Measurements from ENCODE around the gene CDH13. TPM values are rescaled to one million over a fixed set of nuclear protein-coding genes. Genes with fewer than 3 reads are reported as not detected.

The CDH13 gene
- total RNA-seq, 1 donor from 2014 or later, result 46.4 TPM

GRCh38 chr16:83819361-83819760 is 1192.6 kb downstream of the CDH13 start:
- H3K36me3 Mint-ChIP-seq, result no peaks in the 10 kb centered on the region
- H3K27me3 Mint-ChIP-seq, result no peaks in the 10 kb centered on the region
- no peak overlapping the region for H3K27ac Mint-ChIP-seq
- peaks cover 3% of the 10 kb centered on the region for H3K4me1 Mint-ChIP-seq (ENCODE audit: unreplicated experiment)
- DNase-seq (ENCODE audit: extremely low spot score, unreplicated experiment), result no peak
- no peaks in the 10 kb centered on the region for H3K9me3 Mint-ChIP-seq
- no peak overlapping the region for H3K4me3 Mint-ChIP-seq
- TF ChIP-seq, protein P1, sequence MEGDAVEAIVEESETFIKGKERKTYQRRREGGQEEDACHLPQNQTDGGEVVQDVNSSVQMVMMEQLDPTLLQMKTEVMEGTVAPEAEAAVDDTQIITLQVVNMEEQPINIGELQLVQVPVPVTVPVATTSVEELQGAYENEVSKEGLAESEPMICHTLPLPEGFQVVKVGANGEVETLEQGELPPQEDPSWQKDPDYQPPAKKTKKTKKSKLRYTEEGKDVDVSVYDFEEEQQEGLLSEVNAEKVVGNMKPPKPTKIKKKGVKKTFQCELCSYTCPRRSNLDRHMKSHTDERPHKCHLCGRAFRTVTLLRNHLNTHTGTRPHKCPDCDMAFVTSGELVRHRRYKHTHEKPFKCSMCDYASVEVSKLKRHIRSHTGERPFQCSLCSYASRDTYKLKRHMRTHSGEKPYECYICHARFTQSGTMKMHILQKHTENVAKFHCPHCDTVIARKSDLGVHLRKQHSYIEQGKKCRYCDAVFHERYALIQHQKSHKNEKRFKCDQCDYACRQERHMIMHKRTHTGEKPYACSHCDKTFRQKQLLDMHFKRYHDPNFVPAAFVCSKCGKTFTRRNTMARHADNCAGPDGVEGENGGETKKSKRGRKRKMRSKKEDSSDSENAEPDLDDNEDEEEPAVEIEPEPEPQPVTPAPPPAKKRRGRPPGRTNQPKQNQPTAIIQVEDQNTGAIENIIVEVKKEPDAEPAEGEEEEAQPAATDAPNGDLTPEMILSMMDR (conservative IDR thresholded peaks at IDR 0.05), result no peak

- Mint-ChIP-seq H3K4me3 (no peak overlapping the region), H3K27ac (peak overlapping the region; percentile 74), H3K36me3 (no peaks in the 10 kb centered on the region), H3K9me3 (no peaks in the 10 kb centered on the region), H3K4me1 (ENCODE audit: unreplicated experiment) (no peaks in the 10 kb centered on the region), H3K27me3 (no peaks in the 10 kb centered on the region)
- DNase-seq (ENCODE audit: extremely low spot score, unreplicated experiment), result peak; percentile 86
- TF ChIP-seq, protein P1 (conservative IDR thresholded peaks at IDR 0.05), result peak; percentile 96
These were observed 1199.6 kb downstream of the CDH13 start for GRCh38 chr16:83826146-83826913.

- Mint-ChIP-seq H3K4me3 (no peak overlapping the region), H3K36me3 (peaks cover 3% of the 10 kb centered on the region), H3K4me1 (ENCODE audit: unreplicated experiment) (no peaks in the 10 kb centered on the region), H3K27ac (no peak overlapping the region), H3K27me3 (no peaks in the 10 kb centered on the region), H3K9me3 (no peaks in the 10 kb centered on the region)
- no peak for DNase-seq (ENCODE audit: extremely low spot score, unreplicated experiment)
- TF ChIP-seq, protein P1 (conservative IDR thresholded peaks at IDR 0.05), result no peak
These were observed 1203.5 kb downstream of the CDH13 start for GRCh38 chr16:83830091-83830768.

DNA sequence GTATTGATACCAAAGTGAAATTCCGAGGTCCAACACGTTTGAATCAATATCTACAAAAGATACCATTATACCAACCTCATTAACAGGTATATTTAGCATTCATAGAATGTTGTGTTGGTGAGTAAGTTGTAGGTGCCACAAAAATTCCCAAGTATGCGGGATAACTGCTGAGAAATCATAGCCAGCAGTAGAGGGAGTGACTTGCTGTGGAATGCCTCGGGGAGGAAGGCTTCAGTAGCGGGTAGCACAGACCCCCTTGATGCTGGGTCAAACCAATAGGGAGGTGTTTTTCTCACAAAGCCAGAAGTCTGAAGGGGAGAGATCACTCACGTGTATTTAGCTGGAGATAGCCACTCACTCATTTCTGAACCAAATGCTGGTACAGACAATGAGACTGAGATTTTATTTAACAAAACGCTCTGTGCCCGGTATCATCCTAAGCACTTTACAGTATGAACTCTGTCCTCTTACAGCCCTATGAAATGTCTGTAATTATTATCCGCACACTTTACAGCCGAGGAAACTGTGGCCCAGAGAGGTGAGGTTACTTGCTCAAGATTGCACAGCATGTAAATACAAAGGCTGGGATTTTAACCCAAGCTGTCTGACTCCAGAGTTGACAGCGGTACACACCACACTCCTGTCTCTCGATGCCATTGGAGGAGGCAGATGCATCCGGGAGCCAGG is 1204.1 kb downstream of the CDH13 start:
- peaks cover under 1% of the 10 kb centered on the region for H3K4me1 Mint-ChIP-seq (ENCODE audit: unreplicated experiment)
- H3K27ac Mint-ChIP-seq, result no peak overlapping the region
- TF ChIP-seq, protein P1 (conservative IDR thresholded peaks at IDR 0.05), result no peak
- H3K9me3 Mint-ChIP-seq, result no peaks in the 10 kb centered on the region
- H3K4me3 Mint-ChIP-seq, result no peak overlapping the region
- H3K36me3 Mint-ChIP-seq, result peaks cover 3% of the 10 kb centered on the region
- H3K27me3 Mint-ChIP-seq, result no peaks in the 10 kb centered on the region
- DNase-seq (ENCODE audit: extremely low spot score, unreplicated experiment), result no peak

GRCh38 chr16:83831456-83831987 is 1204.8 kb downstream of the CDH13 start:
- H3K4me1 Mint-ChIP-seq (ENCODE audit: unreplicated experiment), result peaks cover 4% of the 10 kb centered on the region
- H3K4me3 Mint-ChIP-seq, result no peak overlapping the region

More at GRCh38 chr16:83831456-83831987, 1204.8 kb downstream of the CDH13 start:
- DNase-seq (ENCODE audit: extremely low spot score, unreplicated experiment), result no peak
- TF ChIP-seq, protein P1 (conservative IDR thresholded peaks at IDR 0.05), result no peak
- no peak overlapping the region for H3K27ac Mint-ChIP-seq
- H3K27me3 Mint-ChIP-seq, result no peaks in the 10 kb centered on the region
- H3K36me3 Mint-ChIP-seq, result peaks cover 3% of the 10 kb centered on the region
- H3K9me3 Mint-ChIP-seq, result no peaks in the 10 kb centered on the region
